HepG2 (cell line): ENCODE measurements around the gene FNDC3B. TPM values are rescaled to one million over a fixed set of nuclear protein-coding genes. Genes with fewer than 3 reads are reported as not detected.
A peak's percentile ranks its signal among the peaks of the same experiment; 100 is the strongest.

Experiments used
- ARNT ChIP-seq: fragments of 450-650 bp; IDR thresholded peaks from 2 replicates; pipeline ENCODE4 v1.6.1; 2017
- EED ChIP-seq: sonication (generic); formaldehyde crosslinking; IDR thresholded peaks from 2 replicates; pipeline ENCODE4 v1.5.0; 2020; ENCODE audit warnings: mild to moderate bottlenecking, missing genetic modification reagents
- IRF2 ChIP-seq: IDR thresholded peaks from 2 replicates; pipeline ENCODE4 v1.6.1; 2018; ENCODE audit warnings: missing genetic modification reagents, missing compliant biosample characterization
- MYC ChIP-seq: sonication (generic); formaldehyde crosslinking; IDR thresholded peaks from 2 replicates; pipeline ENCODE4 v1.9.0; 2021; ENCODE audit warnings: missing genetic modification reagents, borderline replicate concordance
- TOPORS ChIP-seq: sonication (generic); formaldehyde crosslinking; IDR thresholded peaks from 2 replicates; pipeline ENCODE4 v1.8.0; 2023; ENCODE audit warnings: mild to moderate bottlenecking, missing genetic modification reagents
- ZBTB42 ChIP-seq: sonication (generic); formaldehyde crosslinking; IDR thresholded peaks from 2 replicates; pipeline ENCODE4 v1.5.0; 2020; ENCODE audit warnings: mild to moderate bottlenecking, missing genetic modification reagents
- ZNF274 ChIP-seq: sonication (generic); formaldehyde crosslinking; IDR thresholded peaks from 2 replicates; pipeline ENCODE4 v1.5.1; 2020; ENCODE audit warnings: mild to moderate bottlenecking, missing genetic modification reagents
- ZNF34 ChIP-seq: sonication (generic); formaldehyde crosslinking; IDR thresholded peaks from 2 replicates; pipeline ENCODE4 v1.4.0; 2020; ENCODE audit warnings: mild to moderate bottlenecking, missing genetic modification reagents, borderline replicate concordance
- ZNF550 ChIP-seq: sonication (generic); formaldehyde crosslinking; IDR thresholded peaks from 2 replicates; pipeline ENCODE4 v1.4.0; 2020; ENCODE audit warnings: mild to moderate bottlenecking, missing genetic modification reagents, borderline replicate concordance
- ZNF709 ChIP-seq: sonication (generic); formaldehyde crosslinking; IDR thresholded peaks from 2 replicates; pipeline ENCODE4 v1.5.0; 2020; ENCODE audit warnings: mild to moderate bottlenecking, missing genetic modification reagents
- polyA plus RNA-seq, 8 experiments: library from polyadenylated mRNA; depleted of rRNA in 3 of 8; stranded (reverse) in 7 of 8; unstranded in 1 of 8; fragments of >200 nt; fragmentation: Illumina TruSeq in 4 of 8; extraction: Trizol in 4 of 8; gene quantifications; 2 replicates each; pipeline versions ENCODE4 v1.2.1 to v1.2.3, GENCODE V29; 2011 to 2016; ENCODE audit warnings: low read depth in 4 of 8, missing spikeins in 1 of 8, mixed read lengths in 1 of 8; ENCODE audit not compliant: insufficient read depth in 1 of 8
- total RNA-seq, 5 experiments: library from RNA; depleted of rRNA; stranded (reverse); fragments of >200 nt; fragmentation: Illumina TruSeq; extraction: Trizol; gene quantifications; 2 replicates each; pipeline ENCODE4 v1.2.3, GENCODE V29; 2016; ENCODE audit warnings: low read depth in 1 of 5
- TF ChIP-seq, protein P1 (sequence below): sonication (generic); formaldehyde crosslinking; IDR thresholded peaks from 2 replicates; pipeline ENCODE4 v1.4.0; 2020; ENCODE audit warnings: missing genetic modification reagents
- TF ChIP-seq, protein P2 (sequence below): sonication (generic); formaldehyde crosslinking; IDR thresholded peaks from 2 replicates; pipeline ENCODE4 v1.8.0; 2022; ENCODE audit warnings: mild to moderate bottlenecking, missing genetic modification reagents, borderline replicate concordance
- TF ChIP-seq, protein P3 (sequence below): sonication (generic); formaldehyde crosslinking; IDR thresholded peaks from 2 replicates; pipeline ENCODE4 v1.9.0; 2021; ENCODE audit warnings: mild to moderate bottlenecking, missing genetic modification reagents
- TF ChIP-seq, protein P4 (sequence below): sonication (generic); formaldehyde crosslinking; IDR thresholded peaks from 2 replicates; pipeline ENCODE4 v1.4.0; 2020; ENCODE audit warnings: missing genetic modification reagents

The FNDC3B gene
- total and polyA plus RNA-seq, 2 of the 13 experiments (the other 11 are each of a cell fraction or from before 2014, with no cell fraction given) = 74.8 to 103 TPM

DNA sequence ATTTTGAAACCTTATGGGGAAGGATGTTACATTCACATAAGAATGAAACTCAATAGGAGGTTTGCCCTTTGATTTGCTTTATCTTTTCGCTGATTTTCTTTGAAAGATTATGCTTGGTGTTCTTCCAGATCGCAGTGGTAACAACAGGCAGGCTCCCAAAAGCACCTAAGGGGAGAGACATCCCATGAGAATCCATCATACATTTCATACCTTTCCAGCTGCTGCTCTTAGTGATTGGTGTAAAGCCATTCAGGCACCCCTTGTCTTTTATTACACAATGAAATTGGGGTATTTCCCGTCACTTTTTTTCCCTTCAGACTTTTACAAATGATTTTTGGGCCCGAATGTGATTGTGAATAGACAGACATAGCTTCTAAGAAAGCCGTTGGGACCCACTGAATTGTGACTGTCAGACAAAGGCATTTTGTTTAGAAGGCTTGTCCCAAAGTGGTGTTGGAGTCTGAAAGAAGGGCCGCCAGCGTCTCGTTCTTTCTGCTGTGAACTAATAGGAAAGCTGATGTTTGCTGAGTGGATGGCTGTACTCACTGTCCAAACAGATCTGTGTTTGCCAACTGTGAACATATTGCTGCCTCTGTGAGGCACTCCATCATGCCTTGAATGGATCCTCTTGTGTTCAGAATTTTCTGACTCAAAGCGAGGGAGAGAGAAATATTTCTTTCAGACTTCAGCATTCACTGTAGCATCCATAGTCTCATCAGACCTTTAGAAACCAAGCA lies 164.3 kb downstream of the FNDC3B start (continued):
- TF ChIP-seq TOPORS (CRISPR knock-in tag) (no peak), ZNF550 (CRISPR knock-in tag) (no peak), IRF2 (CRISPR knock-in tag) (peak; percentile 90), ARNT (no peak), MYC (CRISPR knock-in tag) (no peak; the same call in 1 of the 2 replicates), ZNF274 (no peak), ZNF34 (CRISPR knock-in tag) (no peak), EED (CRISPR knock-in tag) (no peak), ZNF709 (CRISPR knock-in tag) (peak; percentile 61; the same call in 1 of the 2 replicates), ZBTB42 (no peak)
- TF ChIP-seq, protein P1, sequence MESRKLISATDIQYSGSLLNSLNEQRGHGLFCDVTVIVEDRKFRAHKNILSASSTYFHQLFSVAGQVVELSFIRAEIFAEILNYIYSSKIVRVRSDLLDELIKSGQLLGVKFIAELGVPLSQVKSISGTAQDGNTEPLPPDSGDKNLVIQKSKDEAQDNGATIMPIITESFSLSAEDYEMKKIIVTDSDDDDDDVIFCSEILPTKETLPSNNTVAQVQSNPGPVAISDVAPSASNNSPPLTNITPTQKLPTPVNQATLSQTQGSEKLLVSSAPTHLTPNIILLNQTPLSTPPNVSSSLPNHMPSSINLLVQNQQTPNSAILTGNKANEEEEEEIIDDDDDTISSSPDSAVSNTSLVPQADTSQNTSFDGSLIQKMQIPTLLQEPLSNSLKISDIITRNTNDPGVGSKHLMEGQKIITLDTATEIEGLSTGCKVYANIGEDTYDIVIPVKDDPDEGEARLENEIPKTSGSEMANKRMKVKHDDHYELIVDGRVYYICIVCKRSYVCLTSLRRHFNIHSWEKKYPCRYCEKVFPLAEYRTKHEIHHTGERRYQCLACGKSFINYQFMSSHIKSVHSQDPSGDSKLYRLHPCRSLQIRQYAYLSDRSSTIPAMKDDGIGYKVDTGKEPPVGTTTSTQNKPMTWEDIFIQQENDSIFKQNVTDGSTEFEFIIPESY = peak; percentile 61; the same call in 1 of the 2 replicates
- TF ChIP-seq, protein P2, sequence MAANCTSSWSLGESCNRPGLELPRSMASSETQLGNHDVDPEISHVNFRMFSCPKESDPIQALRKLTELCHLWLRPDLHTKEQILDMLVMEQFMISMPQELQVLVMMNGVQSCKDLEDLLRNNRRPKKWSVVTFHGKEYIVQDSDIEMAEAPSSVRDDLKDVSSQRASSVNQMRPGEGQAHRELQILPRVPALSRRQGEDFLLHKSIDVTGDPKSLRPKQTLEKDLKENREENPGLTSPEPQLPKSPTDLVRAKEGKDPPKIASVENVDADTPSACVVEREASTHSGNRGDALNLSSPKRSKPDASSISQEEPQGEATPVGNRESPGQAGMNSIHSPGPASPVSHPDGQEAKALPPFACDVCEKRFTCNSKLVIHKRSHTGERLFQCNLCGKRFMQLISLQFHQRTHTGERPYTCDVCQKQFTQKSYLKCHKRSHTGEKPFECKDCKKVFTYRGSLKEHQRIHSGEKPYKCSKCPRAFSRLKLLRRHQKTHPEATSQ (CRISPR knock-in tag) = no peak
- TF ChIP-seq, protein P3, sequence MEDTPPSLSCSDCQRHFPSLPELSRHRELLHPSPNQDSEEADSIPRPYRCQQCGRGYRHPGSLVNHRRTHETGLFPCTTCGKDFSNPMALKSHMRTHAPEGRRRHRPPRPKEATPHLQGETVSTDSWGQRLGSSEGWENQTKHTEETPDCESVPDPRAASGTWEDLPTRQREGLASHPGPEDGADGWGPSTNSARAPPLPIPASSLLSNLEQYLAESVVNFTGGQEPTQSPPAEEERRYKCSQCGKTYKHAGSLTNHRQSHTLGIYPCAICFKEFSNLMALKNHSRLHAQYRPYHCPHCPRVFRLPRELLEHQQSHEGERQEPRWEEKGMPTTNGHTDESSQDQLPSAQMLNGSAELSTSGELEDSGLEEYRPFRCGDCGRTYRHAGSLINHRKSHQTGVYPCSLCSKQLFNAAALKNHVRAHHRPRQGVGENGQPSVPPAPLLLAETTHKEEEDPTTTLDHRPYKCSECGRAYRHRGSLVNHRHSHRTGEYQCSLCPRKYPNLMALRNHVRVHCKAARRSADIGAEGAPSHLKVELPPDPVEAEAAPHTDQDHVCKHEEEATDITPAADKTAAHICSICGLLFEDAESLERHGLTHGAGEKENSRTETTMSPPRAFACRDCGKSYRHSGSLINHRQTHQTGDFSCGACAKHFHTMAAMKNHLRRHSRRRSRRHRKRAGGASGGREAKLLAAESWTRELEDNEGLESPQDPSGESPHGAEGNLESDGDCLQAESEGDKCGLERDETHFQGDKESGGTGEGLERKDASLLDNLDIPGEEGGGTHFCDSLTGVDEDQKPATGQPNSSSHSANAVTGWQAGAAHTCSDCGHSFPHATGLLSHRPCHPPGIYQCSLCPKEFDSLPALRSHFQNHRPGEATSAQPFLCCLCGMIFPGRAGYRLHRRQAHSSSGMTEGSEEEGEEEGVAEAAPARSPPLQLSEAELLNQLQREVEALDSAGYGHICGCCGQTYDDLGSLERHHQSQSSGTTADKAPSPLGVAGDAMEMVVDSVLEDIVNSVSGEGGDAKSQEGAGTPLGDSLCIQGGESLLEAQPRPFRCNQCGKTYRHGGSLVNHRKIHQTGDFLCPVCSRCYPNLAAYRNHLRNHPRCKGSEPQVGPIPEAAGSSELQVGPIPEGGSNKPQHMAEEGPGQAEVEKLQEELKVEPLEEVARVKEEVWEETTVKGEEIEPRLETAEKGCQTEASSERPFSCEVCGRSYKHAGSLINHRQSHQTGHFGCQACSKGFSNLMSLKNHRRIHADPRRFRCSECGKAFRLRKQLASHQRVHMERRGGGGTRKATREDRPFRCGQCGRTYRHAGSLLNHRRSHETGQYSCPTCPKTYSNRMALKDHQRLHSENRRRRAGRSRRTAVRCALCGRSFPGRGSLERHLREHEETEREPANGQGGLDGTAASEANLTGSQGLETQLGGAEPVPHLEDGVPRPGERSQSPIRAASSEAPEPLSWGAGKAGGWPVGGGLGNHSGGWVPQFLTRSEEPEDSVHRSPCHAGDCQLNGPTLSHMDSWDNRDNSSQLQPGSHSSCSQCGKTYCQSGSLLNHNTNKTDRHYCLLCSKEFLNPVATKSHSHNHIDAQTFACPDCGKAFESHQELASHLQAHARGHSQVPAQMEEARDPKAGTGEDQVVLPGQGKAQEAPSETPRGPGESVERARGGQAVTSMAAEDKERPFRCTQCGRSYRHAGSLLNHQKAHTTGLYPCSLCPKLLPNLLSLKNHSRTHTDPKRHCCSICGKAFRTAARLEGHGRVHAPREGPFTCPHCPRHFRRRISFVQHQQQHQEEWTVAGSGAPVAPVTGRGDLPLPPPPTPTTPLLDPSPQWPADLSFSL (CRISPR knock-in tag) = 0 out of 2 replicates have a peak, but pooled peaks have one; percentile 36
- TF ChIP-seq, protein P4, sequence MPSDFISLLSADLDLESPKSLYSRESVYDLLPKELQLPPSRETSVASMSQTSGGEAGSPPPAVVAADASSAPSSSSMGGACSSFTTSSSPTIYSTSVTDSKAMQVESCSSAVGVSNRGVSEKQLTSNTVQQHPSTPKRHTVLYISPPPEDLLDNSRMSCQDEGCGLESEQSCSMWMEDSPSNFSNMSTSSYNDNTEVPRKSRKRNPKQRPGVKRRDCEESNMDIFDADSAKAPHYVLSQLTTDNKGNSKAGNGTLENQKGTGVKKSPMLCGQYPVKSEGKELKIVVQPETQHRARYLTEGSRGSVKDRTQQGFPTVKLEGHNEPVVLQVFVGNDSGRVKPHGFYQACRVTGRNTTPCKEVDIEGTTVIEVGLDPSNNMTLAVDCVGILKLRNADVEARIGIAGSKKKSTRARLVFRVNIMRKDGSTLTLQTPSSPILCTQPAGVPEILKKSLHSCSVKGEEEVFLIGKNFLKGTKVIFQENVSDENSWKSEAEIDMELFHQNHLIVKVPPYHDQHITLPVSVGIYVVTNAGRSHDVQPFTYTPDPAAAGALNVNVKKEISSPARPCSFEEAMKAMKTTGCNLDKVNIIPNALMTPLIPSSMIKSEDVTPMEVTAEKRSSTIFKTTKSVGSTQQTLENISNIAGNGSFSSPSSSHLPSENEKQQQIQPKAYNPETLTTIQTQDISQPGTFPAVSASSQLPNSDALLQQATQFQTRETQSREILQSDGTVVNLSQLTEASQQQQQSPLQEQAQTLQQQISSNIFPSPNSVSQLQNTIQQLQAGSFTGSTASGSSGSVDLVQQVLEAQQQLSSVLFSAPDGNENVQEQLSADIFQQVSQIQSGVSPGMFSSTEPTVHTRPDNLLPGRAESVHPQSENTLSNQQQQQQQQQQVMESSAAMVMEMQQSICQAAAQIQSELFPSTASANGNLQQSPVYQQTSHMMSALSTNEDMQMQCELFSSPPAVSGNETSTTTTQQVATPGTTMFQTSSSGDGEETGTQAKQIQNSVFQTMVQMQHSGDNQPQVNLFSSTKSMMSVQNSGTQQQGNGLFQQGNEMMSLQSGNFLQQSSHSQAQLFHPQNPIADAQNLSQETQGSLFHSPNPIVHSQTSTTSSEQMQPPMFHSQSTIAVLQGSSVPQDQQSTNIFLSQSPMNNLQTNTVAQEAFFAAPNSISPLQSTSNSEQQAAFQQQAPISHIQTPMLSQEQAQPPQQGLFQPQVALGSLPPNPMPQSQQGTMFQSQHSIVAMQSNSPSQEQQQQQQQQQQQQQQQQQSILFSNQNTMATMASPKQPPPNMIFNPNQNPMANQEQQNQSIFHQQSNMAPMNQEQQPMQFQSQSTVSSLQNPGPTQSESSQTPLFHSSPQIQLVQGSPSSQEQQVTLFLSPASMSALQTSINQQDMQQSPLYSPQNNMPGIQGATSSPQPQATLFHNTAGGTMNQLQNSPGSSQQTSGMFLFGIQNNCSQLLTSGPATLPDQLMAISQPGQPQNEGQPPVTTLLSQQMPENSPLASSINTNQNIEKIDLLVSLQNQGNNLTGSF (CRISPR knock-in tag) = no peak
